CD4-positive, alpha-beta T cell treated with Interleukin-21 for 1 hour (primary cell): ENCODE measurements around the gene MED23.
"Not testable (repeated sequence)": the region's sequence is repeated elsewhere in the genome, so short reads cannot be mapped to it uniquely, and the experiment has no call there.

ENCODE experiments used
- DNase-seq: peaks from one replicate; pipeline ENCODE4 v3.0.0-alpha.2; 2020

Gene MED23

DNA sequence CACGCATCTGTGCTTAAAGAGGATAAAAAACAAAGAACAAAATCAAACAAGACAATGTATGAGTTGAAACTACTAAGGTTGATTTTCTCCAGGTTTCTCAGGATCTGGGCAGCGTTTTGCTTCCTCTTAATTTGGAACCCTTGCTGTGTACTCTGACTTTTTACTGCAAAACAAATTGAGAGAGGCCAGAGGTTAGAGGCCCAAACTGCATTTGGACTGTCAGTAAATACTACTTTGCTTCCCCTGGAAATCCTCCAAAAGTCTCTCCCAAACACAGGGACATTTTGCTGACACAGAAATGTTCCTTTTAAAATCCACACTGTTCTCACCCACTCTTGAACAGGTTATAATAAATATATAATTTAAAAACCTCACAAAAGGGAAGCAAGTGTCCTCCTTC, 53.9 kb downstream of the MED23 start:
- no peak for DNase-seq

DNA sequence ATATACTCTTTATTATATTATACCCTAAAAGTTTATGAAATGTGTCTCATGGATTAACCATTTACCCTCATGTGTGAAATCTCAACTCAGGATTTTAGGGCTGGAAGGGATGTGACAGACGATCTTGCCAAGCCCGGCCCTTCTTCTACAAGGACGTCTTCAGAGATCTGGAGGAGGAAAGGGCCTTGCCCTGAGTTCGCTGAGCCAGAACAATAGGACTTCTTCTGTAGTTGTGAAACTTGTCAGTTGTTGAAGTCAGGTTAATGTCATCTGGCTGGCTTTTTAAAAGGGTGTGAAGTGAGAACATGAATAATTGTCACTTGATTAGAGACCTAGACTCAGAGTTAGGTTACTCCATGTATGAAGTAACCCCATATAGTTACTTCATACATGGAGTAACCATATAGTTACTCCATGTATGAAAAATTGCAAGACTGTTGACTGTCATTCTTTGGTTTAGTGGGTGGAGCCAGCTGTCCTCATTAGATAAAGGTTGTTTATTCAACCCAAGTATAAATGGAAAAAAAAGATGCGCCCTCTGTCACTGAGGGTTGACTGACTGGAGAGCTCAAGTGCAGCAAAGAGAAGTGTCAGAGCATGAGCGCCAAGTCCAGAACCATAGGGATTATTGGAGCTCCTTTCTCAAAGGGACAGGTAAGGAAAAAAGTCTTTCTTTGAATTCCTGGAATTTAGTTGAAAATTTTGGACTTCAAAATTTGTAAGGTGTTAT, 55.2 kb downstream of the MED23 start, which contains the start of gene ARG1:
TSS of gene ARG1 (plus strand) at position 541 of the 730 bp plus-strand sequence. CDS start at position 598, 57 bp downstream.
- no peak for DNase-seq

DNA sequence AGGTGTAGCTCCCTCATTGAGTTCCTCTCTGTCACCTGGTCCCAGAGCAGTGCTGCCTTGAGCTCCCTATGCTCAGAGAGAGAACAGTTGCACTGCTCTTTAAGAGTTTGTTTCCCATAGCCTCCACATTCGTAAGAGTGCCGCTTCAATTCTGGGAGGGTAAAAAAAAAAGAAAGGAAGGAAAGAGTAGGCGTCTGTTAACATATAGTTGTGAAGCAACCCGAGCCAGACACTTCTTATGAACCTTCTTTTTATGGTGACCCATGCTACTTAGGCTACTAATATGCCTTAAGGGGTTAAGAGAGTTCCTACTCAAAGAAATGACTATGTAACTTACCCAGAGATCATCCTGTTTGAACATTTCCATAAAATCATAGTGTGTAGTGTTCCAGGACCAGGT, 59.3 kb downstream of the MED23 start:
- no peak for DNase-seq

DNA sequence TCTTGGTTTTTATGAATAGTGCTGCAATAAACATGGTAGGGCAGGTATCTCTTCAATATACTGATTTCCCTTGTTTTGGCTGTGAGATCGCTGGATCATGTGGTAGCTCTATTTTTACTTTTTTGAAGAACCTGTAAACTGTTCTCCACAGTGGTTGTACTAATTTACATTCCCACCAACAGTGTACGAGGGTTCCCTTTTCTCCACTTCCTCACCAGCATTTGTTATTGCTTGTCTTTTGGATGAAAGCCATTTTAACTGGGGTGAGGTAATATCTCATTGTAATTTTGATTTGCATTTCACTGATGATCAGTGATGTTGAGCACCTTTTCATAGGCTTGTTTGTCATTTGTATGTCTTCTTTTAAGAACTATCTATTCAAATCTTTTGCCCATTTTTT, 63.0 kb downstream of the MED23 start:
- no peak for DNase-seq

DNA sequence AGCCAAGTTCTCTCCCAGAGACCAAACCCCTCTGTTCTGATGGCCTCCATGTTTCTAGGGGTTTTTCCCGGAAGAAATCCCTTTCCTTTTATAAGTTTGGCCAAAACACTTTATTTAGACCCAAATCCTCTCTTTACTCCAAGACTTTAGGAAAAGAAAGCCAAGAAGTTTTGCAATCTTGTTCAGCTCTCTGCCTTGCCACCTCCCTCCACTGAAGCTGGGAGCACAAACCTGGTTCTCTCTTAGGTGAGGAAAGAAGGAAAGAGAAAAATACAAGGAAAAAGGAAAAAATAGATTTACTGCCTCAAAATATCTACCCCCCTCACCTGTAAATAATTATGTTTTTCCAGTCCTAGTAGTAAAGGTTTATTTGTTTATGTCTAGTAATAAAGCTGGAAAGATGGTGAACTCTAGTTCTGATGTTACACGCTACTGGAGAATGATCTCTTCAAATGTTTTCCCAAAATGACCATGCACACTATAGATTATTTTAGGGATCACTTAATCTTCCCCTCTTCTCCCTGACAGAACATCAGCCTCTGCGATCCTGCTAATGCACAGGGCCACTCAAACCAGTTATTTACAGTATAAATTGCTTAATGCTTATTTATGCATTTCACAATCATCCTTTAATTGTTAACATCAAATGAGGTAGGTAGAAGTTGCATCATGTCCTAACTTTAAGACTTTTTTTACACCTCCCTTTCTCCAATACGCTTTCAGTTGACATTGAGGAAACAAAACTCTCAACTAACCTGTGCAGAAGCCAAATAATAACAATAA, 65.9 kb downstream of the MED23 start:
- DNase-seq = no peak

DNA sequence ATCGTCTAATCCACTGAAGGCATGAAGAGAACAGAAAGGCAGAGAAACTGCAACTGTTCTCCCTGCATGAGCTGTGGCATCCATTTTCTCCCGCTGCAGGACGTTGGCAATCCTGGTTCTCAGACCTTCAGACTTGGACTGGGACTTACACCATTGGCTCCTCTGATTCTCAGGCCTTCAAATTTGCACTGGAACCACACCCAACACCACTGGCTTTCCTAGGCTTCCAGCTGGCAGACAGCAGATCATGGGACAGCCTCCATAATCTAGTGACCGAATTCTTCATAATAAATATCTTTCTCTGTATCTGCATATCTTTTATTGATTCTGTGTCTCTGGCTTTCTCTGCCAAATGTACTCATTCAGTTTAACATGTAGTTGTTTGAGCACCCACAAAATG, 69.1 kb downstream of the MED23 start:
- DNase-seq = no peak

DNA sequence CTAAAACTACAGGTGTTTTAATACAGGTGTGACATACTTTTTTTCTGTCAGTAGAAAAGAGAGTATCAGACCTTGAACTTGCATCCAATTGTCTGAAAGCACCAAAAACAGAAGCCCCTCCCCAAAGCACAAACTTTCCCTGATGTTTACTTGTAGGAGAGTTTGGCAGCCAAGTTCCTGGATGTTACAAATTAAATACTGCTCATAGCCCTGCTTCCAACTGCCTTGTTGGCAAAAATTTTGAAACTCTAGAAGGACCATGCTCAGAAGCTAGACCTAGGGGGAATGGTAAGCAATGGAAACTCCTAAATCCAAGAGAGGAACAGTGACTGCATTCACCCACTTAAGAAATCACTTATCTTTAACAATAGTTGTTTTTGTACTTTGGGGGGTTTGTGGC, 72.0 kb downstream of the MED23 start:
- no peak for DNase-seq

DNA sequence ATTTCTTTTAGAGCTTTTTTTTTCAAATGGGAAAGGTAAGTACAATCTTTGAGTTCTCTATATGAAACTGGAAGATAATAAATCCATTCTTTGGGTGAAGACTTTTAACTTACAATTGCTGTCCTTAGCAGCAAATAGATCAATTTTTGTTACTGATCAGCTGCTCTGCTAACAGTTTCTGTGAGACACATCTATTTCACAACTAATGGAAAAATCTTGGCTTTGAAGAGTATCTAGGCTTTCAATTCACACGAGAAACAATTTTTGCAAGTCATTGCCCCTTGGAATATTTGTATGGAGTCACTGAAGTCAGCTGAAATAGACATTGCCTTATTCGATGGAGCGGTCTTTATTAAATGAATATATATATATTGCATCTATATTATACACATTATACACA, 75.5 kb downstream of the MED23 start:
- no peak for DNase-seq

DNA sequence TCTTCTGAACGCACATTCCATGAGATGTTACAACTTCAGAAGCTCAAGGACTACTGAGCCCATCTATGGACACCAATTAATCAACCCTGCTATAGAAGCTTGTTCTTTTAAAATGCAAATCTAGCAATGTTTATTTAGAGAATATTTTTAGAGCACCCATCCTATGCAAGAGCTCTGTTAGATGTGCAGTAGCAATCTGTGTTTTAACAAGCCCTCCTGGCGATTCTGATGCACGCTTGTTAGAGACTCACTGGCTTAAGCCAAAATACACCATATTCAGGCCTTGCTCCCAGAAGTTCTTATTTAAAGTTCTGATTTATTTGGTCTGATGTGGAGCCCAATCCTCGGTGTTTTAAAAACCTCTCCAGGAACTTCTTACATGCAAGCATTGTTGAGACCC, 76.1 kb downstream of the MED23 start:
- no peak for DNase-seq

DNA sequence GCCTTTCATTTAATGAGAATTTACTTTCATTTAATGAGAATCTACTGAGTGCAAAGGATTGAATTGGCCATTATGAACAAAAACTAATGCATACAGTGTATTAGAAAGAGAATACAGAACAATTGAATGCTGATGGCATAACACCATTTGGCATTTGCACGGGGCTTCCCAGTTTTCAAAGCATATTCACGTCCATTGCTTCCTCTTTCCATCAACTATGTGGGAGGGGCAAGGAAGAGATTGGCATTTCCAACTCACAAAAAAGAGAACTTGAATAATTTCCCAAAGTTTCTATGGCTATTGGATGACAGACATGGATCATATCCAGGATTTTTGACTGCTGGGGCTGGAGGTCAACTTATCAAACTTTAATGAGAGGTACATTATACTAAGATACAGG, 78.2 kb downstream of the MED23 start:
- DNase-seq = no peak

DNA sequence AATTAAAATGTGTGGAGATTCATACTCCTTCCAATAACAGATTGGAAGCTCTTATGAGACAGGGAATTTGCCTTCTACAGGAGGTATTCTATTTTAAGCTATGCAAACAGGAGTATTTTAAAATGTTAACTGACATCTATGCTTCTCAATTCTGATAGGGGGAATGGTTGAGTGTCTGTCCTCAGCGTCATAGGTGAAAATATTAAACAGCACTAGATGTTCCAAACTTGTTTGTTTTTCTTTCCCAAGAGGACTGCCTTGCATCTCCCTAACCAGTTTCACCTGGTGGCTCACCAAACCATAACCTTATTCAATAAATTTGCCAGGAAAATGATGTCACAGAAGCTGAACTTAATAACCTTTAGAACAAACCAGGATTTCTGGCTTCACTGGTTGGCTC, 79.6 kb downstream of the MED23 start:
- DNase-seq = no peak

DNA sequence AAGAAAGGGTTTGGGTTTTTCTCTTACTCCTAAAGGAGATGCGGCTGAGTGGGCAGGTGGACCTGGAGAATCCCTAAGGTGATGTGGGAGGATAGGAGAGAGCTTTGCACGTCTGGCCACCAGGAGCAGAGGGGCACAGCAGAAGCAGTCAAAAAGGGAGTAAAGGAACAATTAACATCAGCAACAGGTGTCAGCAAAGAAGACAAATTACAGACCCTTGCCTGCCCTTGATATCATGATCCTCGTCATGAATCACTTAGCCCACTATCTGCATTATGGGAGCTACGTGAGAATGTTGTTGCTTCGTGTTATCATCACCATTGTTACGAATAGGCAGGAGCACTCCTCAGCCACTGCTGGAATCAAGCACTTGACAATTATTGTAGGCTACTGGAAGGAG, 80.6 kb downstream of the MED23 start:
- no peak for DNase-seq

DNA sequence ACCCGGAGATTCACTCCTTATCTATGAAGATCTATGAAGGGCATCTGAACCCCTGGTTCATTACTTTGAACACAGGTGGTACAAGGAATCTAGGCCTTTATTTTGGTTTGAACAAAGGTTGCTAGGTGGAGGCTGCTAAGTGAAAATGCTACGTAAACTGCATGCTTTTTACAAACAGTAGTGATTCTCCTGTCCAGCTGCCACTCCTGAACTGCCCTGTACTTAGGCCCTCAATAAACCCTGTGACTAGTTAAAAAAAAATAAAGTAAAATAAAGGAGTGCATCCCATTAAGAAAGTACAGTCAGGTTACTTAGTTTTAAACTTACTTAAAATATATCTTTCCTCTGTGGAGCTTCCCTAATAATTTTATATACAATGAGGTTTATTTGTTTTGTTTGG, 82.7 kb downstream of the MED23 start:
- DNase-seq = no peak

DNA sequence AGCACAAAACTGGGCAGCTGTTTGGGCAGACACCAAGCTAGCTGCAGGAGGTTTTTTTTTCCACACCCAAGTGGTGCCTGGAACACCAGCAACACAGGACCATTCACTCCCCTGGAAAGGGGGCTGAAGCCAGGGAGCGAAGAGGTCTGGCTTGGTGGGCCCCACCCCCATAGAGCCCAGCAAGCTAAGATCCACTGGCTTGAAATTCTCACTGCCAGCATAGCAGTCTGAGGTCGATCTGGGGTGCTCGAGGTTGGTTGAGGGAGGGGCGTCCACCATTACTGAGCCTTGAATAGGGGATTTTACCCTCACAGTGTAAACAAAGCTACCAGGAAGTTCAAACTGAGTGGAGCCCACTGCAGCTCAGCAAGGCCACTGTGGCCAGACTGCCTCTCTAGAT, 89.4 kb downstream of the MED23 start:
- not testable (repeated sequence) for DNase-seq

DNA sequence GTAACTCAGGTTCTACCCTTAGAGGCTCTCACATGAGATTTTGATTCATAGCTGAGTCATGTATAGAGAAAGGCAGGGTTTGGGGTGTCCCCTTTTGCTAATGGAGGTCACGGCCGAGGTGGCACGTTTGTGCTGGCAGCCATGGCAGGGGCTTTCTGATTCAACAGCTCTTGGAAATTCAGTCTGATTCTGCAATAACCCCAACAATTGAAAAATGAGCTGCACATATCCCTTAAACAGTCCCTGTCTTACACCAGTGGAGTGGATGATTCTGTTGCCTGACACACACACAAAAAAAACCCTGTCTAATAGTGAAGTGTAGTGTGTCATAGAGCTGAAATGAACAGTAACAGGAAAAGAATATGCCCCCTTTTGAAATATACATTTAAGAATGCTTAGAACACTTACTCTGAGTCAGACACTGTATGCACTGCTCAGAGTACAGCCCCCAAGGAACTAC, 95.4 kb downstream of the MED23 start:
- no peak for DNase-seq

DNA sequence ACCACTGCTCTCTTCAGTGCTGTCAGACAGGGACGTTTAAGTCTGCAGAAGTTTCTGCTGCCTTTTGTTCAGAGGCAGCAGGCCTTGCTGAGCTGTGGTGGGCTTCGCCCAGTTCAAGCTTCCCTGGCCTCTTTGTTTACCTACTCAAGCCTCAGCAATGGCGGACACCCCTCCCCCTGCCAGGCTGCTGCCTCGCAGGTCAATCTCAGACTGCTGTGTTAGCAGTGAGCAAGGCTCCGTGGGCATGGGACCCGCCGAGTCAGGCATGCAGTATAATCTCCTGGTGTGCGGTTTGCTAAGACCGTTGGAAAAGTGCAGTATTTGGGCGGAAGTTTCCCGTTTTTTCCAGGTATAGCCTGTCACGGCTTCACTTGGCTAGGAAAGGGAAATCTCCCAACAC, 96.4 kb downstream of the MED23 start:
- DNase-seq = not testable (repeated sequence)

DNA sequence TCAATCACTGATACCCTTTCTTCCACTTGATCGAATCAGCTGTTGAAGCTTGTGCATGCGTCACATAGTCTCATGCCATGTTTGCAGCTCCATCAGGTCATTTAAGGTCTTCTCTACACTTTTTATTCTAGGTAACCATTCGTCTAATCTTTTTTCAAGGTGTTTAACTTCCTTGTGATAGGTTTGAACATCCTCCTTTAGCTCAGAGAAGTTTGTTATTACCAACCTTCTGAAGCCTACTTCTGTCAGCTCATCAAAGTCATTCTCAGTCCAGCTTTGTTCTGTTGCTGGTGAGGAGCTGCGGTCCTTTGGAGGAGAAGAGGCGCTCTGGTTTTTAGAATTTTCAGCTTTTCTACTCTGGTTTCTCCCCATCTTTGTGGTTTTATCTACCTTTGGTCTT, 97.1 kb downstream of the MED23 start:
- peak; percentile 9 for DNase-seq

DNA sequence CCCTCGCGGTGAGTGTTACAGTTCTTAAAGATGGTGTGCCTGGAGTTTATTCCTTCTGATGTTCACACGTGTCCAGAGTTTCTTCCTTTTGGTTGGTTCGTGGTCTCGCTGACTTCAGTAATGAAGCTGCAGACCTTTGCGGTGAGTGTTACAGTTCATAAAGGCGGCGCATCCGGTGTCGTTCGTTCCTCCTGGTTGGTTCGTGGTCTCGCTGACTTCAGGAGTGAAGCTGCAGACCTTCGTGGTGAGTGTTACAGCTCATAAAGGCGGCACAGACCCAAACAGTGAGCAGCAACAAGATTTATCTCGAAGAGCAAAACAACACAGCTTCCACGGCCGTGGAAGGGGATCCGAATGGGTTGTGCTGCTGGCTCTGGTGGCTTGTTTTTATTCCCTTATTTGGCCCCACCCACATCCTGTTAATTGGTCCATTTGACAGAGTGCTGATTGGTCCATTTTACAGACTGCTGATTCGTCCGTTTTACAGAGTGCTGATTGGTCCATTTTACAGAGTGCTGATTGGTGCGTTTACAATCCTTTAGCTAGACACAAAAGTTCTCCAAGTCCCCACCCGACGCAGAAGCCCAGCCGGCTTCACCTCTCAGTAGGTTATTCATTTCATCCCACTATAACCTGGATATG, 103.2 kb downstream of the MED23 start:
- peak; percentile 42 for DNase-seq

DNA sequence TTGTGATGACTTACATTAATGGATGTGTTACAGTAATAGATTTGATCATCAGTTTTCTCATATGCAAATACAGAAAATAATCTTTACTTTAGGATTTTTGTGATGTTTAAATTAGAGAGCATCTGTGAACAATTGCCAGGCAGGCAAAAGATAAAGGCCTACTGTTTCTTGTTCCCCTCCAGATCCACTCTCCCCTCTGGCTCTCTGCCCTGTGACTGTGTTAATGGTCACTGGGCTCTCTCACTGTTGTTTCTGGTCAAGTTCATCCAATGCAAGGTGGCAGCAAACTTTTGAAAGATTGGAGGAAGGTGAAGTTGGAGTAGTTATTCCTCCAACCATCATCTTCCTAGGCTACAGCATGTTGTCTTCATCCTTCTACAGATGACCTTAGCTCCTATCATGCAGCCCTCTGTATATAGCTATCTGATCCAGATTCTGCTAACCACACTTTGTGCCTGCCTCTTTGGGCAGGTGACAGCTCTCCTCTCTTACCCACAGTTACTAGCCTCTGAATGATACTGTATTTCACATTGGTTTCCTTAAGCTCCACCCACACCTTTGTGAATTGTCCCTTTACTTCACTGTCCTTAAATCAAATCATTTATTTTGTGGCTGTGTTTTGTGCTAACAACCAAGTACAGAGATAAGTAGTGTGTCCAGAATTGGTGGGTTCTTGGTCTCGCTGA, 103.9 kb downstream of the MED23 start:
- DNase-seq = no peak
